ENCODE measurements around the gene RAB5B.
"Not testable (repeated sequence)": the region's sequence is repeated elsewhere in the genome, so short reads cannot be mapped to it uniquely, and the experiment has no call there.

RAB5B gene

GRCh38 chr12:55979069-55979468 is 5.2 kb downstream of the RAB5B start:
- Histone ChIP-seq H3K79me2 (ENCODE audit: low read length) (peaks cover 39% of the 10 kb centered on the region), H3K4me1 (ENCODE audit: low read length) (peaks cover 7% of the 10 kb centered on the region)

DNA sequence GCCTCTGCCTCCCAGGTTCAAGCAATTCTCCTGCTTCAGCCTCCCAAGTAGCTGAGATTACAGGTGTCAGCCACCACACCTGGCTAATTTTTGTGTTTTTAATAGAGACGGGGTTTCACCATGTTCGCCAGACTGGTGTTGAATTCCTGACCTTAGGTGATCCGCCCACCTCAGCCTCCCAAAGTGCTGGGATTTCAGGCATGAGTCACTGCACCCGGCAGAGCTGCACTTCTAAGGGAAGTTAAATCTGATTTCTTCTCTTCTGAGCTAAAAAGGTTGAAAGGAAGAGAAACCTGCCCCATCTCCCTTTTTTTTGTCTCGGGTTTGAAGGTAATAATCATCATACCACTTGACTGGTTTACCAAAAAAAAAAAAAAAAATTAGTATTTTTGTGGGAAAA is 8.0 kb downstream of the RAB5B start:
- H3K4me2 ChIP-seq (ENCODE audit: low read depth, low read length); DNase-seq; H3K27me3 ChIP-seq (replicated peaks; ENCODE audit: insufficient read depth, low read length); H3K4me1 ChIP-seq (ENCODE audit: low read length); H3K9me2 ChIP-seq (replicated peaks; ENCODE audit: insufficient read depth, low read length); H3K36me3 ChIP-seq (replicated peaks; ENCODE audit: insufficient read depth, low read length); H4K20me1 ChIP-seq (ENCODE audit: insufficient read depth, low read length); H2AFZ ChIP-seq (ENCODE audit: low read length); H3K27ac ChIP-seq (ENCODE audit: low read length); H3K4me3 ChIP-seq (ENCODE audit: low read length); H3K9me3 ChIP-seq (replicated peaks; ENCODE audit: insufficient read depth, low read length); H3F3A ChIP-seq (ENCODE audit: insufficient read depth, low read length); H3K9ac ChIP-seq (ENCODE audit: low read length): not testable (repeated sequence)
- peaks cover 11% of the 10 kb centered on the region; the same call in 1 of the 2 replicates for H3K79me2 ChIP-seq (ENCODE audit: low read length)

More at GRCh38 chr12:55979069-55979468, 5.2 kb downstream of the RAB5B start:
- no peaks in the 10 kb centered on the region for H3F3A ChIP-seq (ENCODE audit: insufficient read depth, low read length)
- no peaks in the 10 kb centered on the region for H4K20me1 ChIP-seq (ENCODE audit: insufficient read depth, low read length)
- H2AFZ ChIP-seq (ENCODE audit: low read length) = no peak overlapping the region
- H3K36me3 ChIP-seq (replicated peaks; ENCODE audit: insufficient read depth, low read length) = no peaks in the 10 kb centered on the region
- DNase-seq = no peak
- H3K27me3 ChIP-seq (replicated peaks; ENCODE audit: insufficient read depth, low read length) = no peaks in the 10 kb centered on the region
- no peak overlapping the region for H3K4me2 ChIP-seq (ENCODE audit: low read depth, low read length)
- TF ChIP-seq EZH2phosphoT487 (IDR thresholded peaks at IDR 0.05; ENCODE audit: low read length) = no peak
- TF ChIP-seq EZH2 (optimal IDR thresholded peaks at IDR 0.05; ENCODE audit: low read depth, low read length) = no peak
- TF ChIP-seq, protein P1, sequence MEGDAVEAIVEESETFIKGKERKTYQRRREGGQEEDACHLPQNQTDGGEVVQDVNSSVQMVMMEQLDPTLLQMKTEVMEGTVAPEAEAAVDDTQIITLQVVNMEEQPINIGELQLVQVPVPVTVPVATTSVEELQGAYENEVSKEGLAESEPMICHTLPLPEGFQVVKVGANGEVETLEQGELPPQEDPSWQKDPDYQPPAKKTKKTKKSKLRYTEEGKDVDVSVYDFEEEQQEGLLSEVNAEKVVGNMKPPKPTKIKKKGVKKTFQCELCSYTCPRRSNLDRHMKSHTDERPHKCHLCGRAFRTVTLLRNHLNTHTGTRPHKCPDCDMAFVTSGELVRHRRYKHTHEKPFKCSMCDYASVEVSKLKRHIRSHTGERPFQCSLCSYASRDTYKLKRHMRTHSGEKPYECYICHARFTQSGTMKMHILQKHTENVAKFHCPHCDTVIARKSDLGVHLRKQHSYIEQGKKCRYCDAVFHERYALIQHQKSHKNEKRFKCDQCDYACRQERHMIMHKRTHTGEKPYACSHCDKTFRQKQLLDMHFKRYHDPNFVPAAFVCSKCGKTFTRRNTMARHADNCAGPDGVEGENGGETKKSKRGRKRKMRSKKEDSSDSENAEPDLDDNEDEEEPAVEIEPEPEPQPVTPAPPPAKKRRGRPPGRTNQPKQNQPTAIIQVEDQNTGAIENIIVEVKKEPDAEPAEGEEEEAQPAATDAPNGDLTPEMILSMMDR (IDR thresholded peaks at IDR 0.05; ENCODE audit: low read length) = no peak
- no peak overlapping the region for H3K4me3 ChIP-seq (ENCODE audit: low read length)
- no peak overlapping the region for H3K27ac ChIP-seq (ENCODE audit: low read length)
- no peak overlapping the region for H3K9ac ChIP-seq (ENCODE audit: low read length)
- no peaks in the 10 kb centered on the region for H3K9me3 ChIP-seq (replicated peaks; ENCODE audit: insufficient read depth, low read length)
- no peaks in the 10 kb centered on the region for H3K9me2 ChIP-seq (replicated peaks; ENCODE audit: insufficient read depth, low read length)

- H3K36me3 ChIP-seq (replicated peaks; ENCODE audit: insufficient read depth, low read length) = no peaks in the 10 kb centered on the region
- no peaks in the 10 kb centered on the region for H3K9me2 ChIP-seq (replicated peaks; ENCODE audit: insufficient read depth, low read length)
- TF ChIP-seq, protein P1 (IDR thresholded peaks at IDR 0.05; ENCODE audit: low read length) = no peak
- no peak for TF ChIP-seq EZH2 (optimal IDR thresholded peaks at IDR 0.05; ENCODE audit: low read depth, low read length)
- no peak for TF ChIP-seq EZH2phosphoT487 (IDR thresholded peaks at IDR 0.05; ENCODE audit: low read length)
- no peaks in the 10 kb centered on the region for H4K20me1 ChIP-seq (ENCODE audit: insufficient read depth, low read length)
- no peak overlapping the region for H3K27ac ChIP-seq (ENCODE audit: low read length)
- no peaks in the 10 kb centered on the region for H3F3A ChIP-seq (ENCODE audit: insufficient read depth, low read length)
- no peak overlapping the region for H3K9ac ChIP-seq (ENCODE audit: low read length)
- no peak overlapping the region for H3K4me2 ChIP-seq (ENCODE audit: low read depth, low read length)
- H3K27me3 ChIP-seq (replicated peaks; ENCODE audit: insufficient read depth, low read length) = no peaks in the 10 kb centered on the region
- peaks cover 6% of the 10 kb centered on the region; the same call in 1 of the 2 replicates for H3K79me2 ChIP-seq (ENCODE audit: low read length)
- no peak overlapping the region for H3K4me3 ChIP-seq (ENCODE audit: low read length)
- H2AFZ ChIP-seq (ENCODE audit: low read length) = no peak overlapping the region
- no peak for DNase-seq
- no peaks in the 10 kb centered on the region for H3K4me1 ChIP-seq (ENCODE audit: low read length)
- H3K9me3 ChIP-seq (replicated peaks; ENCODE audit: insufficient read depth, low read length) = no peaks in the 10 kb centered on the region
Measured at GRCh38 chr12:55982319-55982936, 8.6 kb downstream of the RAB5B start.

- Histone ChIP-seq H3K9me3 (replicated peaks; ENCODE audit: insufficient read depth, low read length) (no peaks in the 10 kb centered on the region), H4K20me1 (ENCODE audit: insufficient read depth, low read length) (no peaks in the 10 kb centered on the region), H2AFZ (ENCODE audit: low read length) (no peak overlapping the region), H3K9ac (ENCODE audit: low read length) (no peak overlapping the region), H3K4me3 (ENCODE audit: low read length) (no peak overlapping the region), H3K79me2 (ENCODE audit: low read length) (no peaks in the 10 kb centered on the region), H3K4me1 (ENCODE audit: low read length) (no peaks in the 10 kb centered on the region), H3K4me2 (ENCODE audit: low read depth, low read length) (no peak overlapping the region), H3F3A (ENCODE audit: insufficient read depth, low read length) (no peaks in the 10 kb centered on the region), H3K27me3 (replicated peaks; ENCODE audit: insufficient read depth, low read length) (no peaks in the 10 kb centered on the region), H3K36me3 (replicated peaks; ENCODE audit: insufficient read depth, low read length) (no peaks in the 10 kb centered on the region), H3K9me2 (replicated peaks; ENCODE audit: insufficient read depth, low read length) (no peaks in the 10 kb centered on the region), H3K27ac (ENCODE audit: low read length) (no peak overlapping the region)
- DNase-seq = no peak
- TF ChIP-seq EZH2 (optimal IDR thresholded peaks at IDR 0.05; ENCODE audit: low read depth, low read length) (no peak), EZH2phosphoT487 (IDR thresholded peaks at IDR 0.05; ENCODE audit: low read length) (no peak)
- TF ChIP-seq, protein P1 (IDR thresholded peaks at IDR 0.05; ENCODE audit: low read length) = no peak
Measured at GRCh38 chr12:55983232-55983842, 9.5 kb downstream of the RAB5B start.
